Uterus (tissue), 2 donors: Measurements from ENCODE around the gene GALNT13.
"Not testable (repeated sequence)": the region's sequence is repeated elsewhere in the genome, so short reads cannot be mapped to it uniquely, and the experiment has no call there.

Source experiments
- CTCF ChIP-seq, 4 experiments: fragments of 200-600 bp in 2 of 4; fragments of 450-650 bp in 2 of 4; sonication (generic) in 2 of 4; IDR thresholded peaks; one replicate each; pipeline ENCODE4 v1.5.1; 2016 to 2019; ENCODE audit warnings: antibody characterized with exemption in 4 of 4, mild to moderate bottlenecking in 2 of 4, moderate library complexity in 1 of 4
- POLR2A ChIP-seq, 2 donors: fragments of 450-650 bp; IDR thresholded peaks; one replicate each; pipeline ENCODE4 v1.6.1; 2016; ENCODE audit warnings: antibody characterized with exemption in 2 of 2, mild to moderate bottlenecking in 1 of 2, moderate library complexity in 1 of 2

DNA sequence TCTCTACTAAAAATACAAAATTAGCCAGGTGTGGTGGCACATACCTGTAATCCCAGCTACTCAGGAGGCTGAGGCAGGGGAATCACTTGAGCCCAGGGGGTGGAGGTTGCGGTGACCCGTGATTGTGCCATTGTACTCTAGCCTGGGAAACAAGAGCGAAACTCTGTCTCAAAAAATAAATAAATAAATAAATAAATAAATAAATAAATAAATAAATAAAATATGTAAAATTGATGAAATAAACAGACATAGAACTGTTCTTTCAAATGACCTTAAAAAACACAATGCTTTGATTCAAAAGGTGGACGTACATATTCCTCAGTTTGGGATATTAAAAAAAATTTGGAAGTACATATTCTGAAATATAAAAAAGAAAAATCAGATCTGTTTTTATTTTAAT lies 599.8 kb downstream of the GALNT13 start:
- TF ChIP-seq CTCF, POLR2A (IDR thresholded peaks at IDR 0.05): not testable (repeated sequence)
